H1 (cell line): ENCODE data around the gene CDT1. TPM values are rescaled to one million over a fixed set of nuclear protein-coding genes. Genes with fewer than 3 reads are reported as not detected.

Experiments used
- CTCF ChIA-PET: fragments of 300-600 bp; sonication (Branson Sonifier 250); formaldehyde crosslinking; loops from one replicate; lab custom pipeline; 2021; ENCODE audit not compliant: partially characterized antibody; lab: Charles Lee
- POLR2A ChIA-PET: fragments of 300-600 bp; sonication (Branson Sonifier 250); formaldehyde crosslinking; loops from one replicate; lab custom pipeline; 2021; ENCODE audit warnings: inconsistent platforms; ENCODE audit not compliant: partially characterized antibody; lab: Charles Lee
- DNase-seq, 2 experiments: peaks; one replicate each; pipeline versions ENCODE4 v3.0.0 to v3.0.0-alpha.2; 2010 to 2022; ENCODE audit warnings: low spot score in 2 of 2, low read depth in 1 of 2, mixed read lengths in 1 of 2
- FAIRE-seq: peaks from 2 replicates; lab custom pipeline; 2011; peaks lifted over from hg19 to GRCh38; lab: Jason Lieb, UNC
- H2AFZ ChIP-seq: 2 replicates; pipeline ENCODE4 v1.8.1; 2012; ENCODE audit warnings: low read length, inconsistent platforms
- H2AK5ac ChIP-seq: 2 replicates; pipeline ENCODE4 v1.6.1; 2013; ENCODE audit warnings: low read depth, low read length
- H2BK120ac ChIP-seq: replicated peaks from 2 replicates; pipeline ENCODE3; 2013; ENCODE audit warnings: low read depth, low read length, inconsistent platforms
- H2BK12ac ChIP-seq: 2 replicates; pipeline ENCODE4 v1.6.1; 2013; ENCODE audit warnings: low read depth, low read length
- H2BK15ac ChIP-seq: 2 replicates; pipeline ENCODE4 v1.6.1; 2013; ENCODE audit warnings: low read length
- H2BK20ac ChIP-seq: 2 replicates; pipeline ENCODE4 v1.6.1; 2013; ENCODE audit warnings: low read length
- H2BK5ac ChIP-seq: 2 replicates; pipeline ENCODE4 v1.6.1; 2013; ENCODE audit warnings: low read depth, low read length
- H3K14ac ChIP-seq: 2 replicates; pipeline ENCODE4 v1.6.1; 2013; ENCODE audit warnings: inconsistent platforms; ENCODE audit not compliant: insufficient read length
- H3K18ac ChIP-seq: 2 replicates; pipeline ENCODE4 v1.6.1; 2013; ENCODE audit warnings: low read length; ENCODE audit errors: extremely low read depth
- H3K23ac ChIP-seq: 2 replicates; pipeline ENCODE4 v1.6.1; 2013; ENCODE audit warnings: inconsistent platforms; ENCODE audit not compliant: insufficient read length
- H3K23me2 ChIP-seq: 2 replicates; pipeline ENCODE4 v1.6.1; 2013; ENCODE audit warnings: low read depth, low read length
- H3K27ac ChIP-seq: 2 replicates; pipeline ENCODE4 v1.6.1; 2011; ENCODE audit warnings: low read depth, low read length, inconsistent platforms
- H3K27me3 ChIP-seq, 4 experiments: replicated peaks in 1 of 4; 1 replicate in 1 of 4; 2 replicates in 3 of 4; pipeline versions ENCODE4 v1.6.1 to v1.8.1; 2011 to 2013; ENCODE audit warnings: low read length in 3 of 4, mild to moderate bottlenecking in 3 of 4, inconsistent platforms in 2 of 4, mixed read lengths in 2 of 4, moderate library complexity in 1 of 4; ENCODE audit not compliant: control insufficient read depth in 3 of 4, insufficient read depth in 3 of 4; ENCODE audit errors: extremely low read depth in 1 of 4
- H3K36me3 ChIP-seq, 4 experiments: 2 replicates each; pipeline versions ENCODE4 v1.6.1 to v1.8.1; 2011 to 2013; ENCODE audit warnings: mild to moderate bottlenecking in 4 of 4, low read length in 3 of 4, moderate library complexity in 2 of 4, control low read depth in 1 of 4, inconsistent platforms in 1 of 4; ENCODE audit not compliant: insufficient read depth in 4 of 4, control insufficient read depth in 2 of 4
- H3K4ac ChIP-seq: replicated peaks from 2 replicates; pipeline ENCODE3; 2013; ENCODE audit warnings: low read length, low read depth, mixed read lengths, inconsistent platforms; ENCODE audit not compliant: insufficient read length
- H3K4me1 ChIP-seq, 4 experiments: replicated peaks in 1 of 4; 1 replicate in 1 of 4; 2 replicates in 3 of 4; pipeline versions ENCODE4 v1.6.1 to v1.8.1; 2011 to 2013; ENCODE audit warnings: low read length in 3 of 4, inconsistent platforms in 2 of 4, mixed read lengths in 1 of 4; ENCODE audit not compliant: insufficient read depth in 4 of 4, control insufficient read depth in 3 of 4
- H3K4me2 ChIP-seq, 2 experiments: 2 replicates each; pipeline versions ENCODE4 v1.6.1 to v1.8.1; 2011 to 2013; ENCODE audit warnings: low read depth in 2 of 2, low read length in 2 of 2, control low read depth in 1 of 2, inconsistent platforms in 1 of 2, mild to moderate bottlenecking in 1 of 2; ENCODE audit not compliant: insufficient read depth in 1 of 2
- H3K4me3 ChIP-seq, 4 experiments: fragments of 200-600, 300-600 bp in 1 of 4; sonication (generic), shearing (Covaris generic), sonication (Bioruptor Twin) in 1 of 4; 2 replicates each; pipeline versions ENCODE4 v1.5.1 to v1.8.1; 2011 to 2016; ENCODE audit warnings: low read length in 4 of 4, low read depth in 3 of 4, control low read depth in 2 of 4, inconsistent platforms in 2 of 4, mild to moderate bottlenecking in 2 of 4, mixed read lengths in 1 of 4, moderate library complexity in 1 of 4; ENCODE audit not compliant: insufficient read depth in 2 of 4; ENCODE audit errors: extremely low read depth in 1 of 4
- H3K56ac ChIP-seq: replicated peaks from 2 replicates; pipeline ENCODE3; 2013; ENCODE audit warnings: low read depth, mild to moderate bottlenecking, mixed read lengths, low read length, inconsistent platforms; ENCODE audit not compliant: insufficient read length
- H3K79me1 ChIP-seq: 2 replicates; pipeline ENCODE4 v1.6.1; 2013; ENCODE audit warnings: low read depth, low read length, control low read depth
- H3K79me2 ChIP-seq, 2 experiments: 2 replicates each; pipeline versions ENCODE4 v1.6.1 to v1.8.1; 2012 to 2013; ENCODE audit warnings: low read length in 2 of 2, mild to moderate bottlenecking in 2 of 2, inconsistent platforms in 1 of 2; ENCODE audit not compliant: insufficient read depth in 2 of 2, control insufficient read depth in 1 of 2
- H3K9ac ChIP-seq, 4 experiments: replicated peaks in 1 of 4; 1 replicate in 1 of 4; 2 replicates in 3 of 4; pipeline versions ENCODE4 v1.6.1 to v1.8.1; 2011 to 2013; ENCODE audit warnings: low read depth in 3 of 4, low read length in 3 of 4, control low read depth in 2 of 4, mild to moderate bottlenecking in 2 of 4, moderate library complexity in 2 of 4, inconsistent platforms in 1 of 4; ENCODE audit errors: extremely low read depth in 1 of 4
- H3K9me3 ChIP-seq, 2 experiments: 2 replicates each; pipeline versions ENCODE4 v1.6.1 to v1.8.1; 2012 to 2013; ENCODE audit warnings: mild to moderate bottlenecking in 2 of 2, moderate library complexity in 2 of 2, control low read depth in 1 of 2, inconsistent platforms in 1 of 2, low read depth in 1 of 2, low read length in 1 of 2, mixed read lengths in 1 of 2; ENCODE audit not compliant: insufficient read depth in 2 of 2
- H4K20me1 ChIP-seq, 2 experiments: replicated peaks in 1 of 2; 2 replicates each; pipeline versions ENCODE3 to v1.8.1; 2011 to 2013; ENCODE audit warnings: inconsistent platforms in 2 of 2, low read length in 2 of 2, mild to moderate bottlenecking in 1 of 2; ENCODE audit not compliant: insufficient read depth in 2 of 2, control insufficient read depth in 1 of 2
- H4K5ac ChIP-seq: 2 replicates; pipeline ENCODE4 v1.6.1; 2013; ENCODE audit warnings: low read length, low read depth, mixed read lengths, inconsistent platforms; ENCODE audit not compliant: insufficient read length
- H4K8ac ChIP-seq: 2 replicates; pipeline ENCODE4 v1.8.0; 2013; ENCODE audit warnings: mild to moderate bottlenecking, moderate library complexity, low read length, inconsistent platforms; ENCODE audit not compliant: insufficient read depth; ENCODE audit errors: extremely low read depth
- H4K91ac ChIP-seq: replicated peaks from 2 replicates; pipeline ENCODE3; 2013; ENCODE audit warnings: low read length, mixed read lengths, inconsistent platforms; ENCODE audit not compliant: insufficient read length
- CBX5 ChIP-seq: fragments of 300-800, 300-1000 bp; sonication (generic); IDR thresholded peaks from 2 replicates; pipeline ENCODE4 v1.7.1; 2016; ENCODE audit warnings: antibody characterized with exemption, low read length, low read depth
- CBX8 ChIP-seq: fragments of 300-800, 300-1000 bp; sonication (generic); IDR thresholded peaks from 2 replicates; pipeline ENCODE4 v1.7.1; 2016; ENCODE audit warnings: low read depth, low read length, borderline replicate concordance
- CTBP2 ChIP-seq: IDR thresholded peaks from 2 replicates; pipeline ENCODE4 v1.7.0; 2011; ENCODE audit warnings: borderline replicate concordance, mild to moderate bottlenecking, moderate library complexity, mixed read lengths, low read length; ENCODE audit not compliant: insufficient read depth, insufficient read length
- JUND ChIP-seq: IDR thresholded peaks from 2 replicates; pipeline ENCODE4 v1.6.1; 2011; ENCODE audit warnings: mild to moderate bottlenecking, improper control_type of control experiment, low read length
- NANOG ChIP-seq: IDR thresholded peaks from 2 replicates; pipeline ENCODE4 v1.6.1; 2011; ENCODE audit warnings: low read length, low read depth, mild to moderate bottlenecking, inconsistent platforms; ENCODE audit not compliant: insufficient read depth, poor library complexity, severe bottlenecking
- RNF2 ChIP-seq: fragments of 200-900, 300-1000 bp; sonication (generic); IDR thresholded peaks from 2 replicates; pipeline ENCODE4 v1.7.1; 2016; ENCODE audit warnings: borderline replicate concordance, low read depth, mild to moderate bottlenecking, antibody characterized with exemption, low read length; ENCODE audit not compliant: poor library complexity, severe bottlenecking; ENCODE audit errors: missing control alignments
- SUZ12 ChIP-seq: fragments of 200-600 bp; sonication (generic); IDR thresholded peaks from 2 replicates; pipeline ENCODE4 v1.6.1; 2012; ENCODE audit warnings: mild to moderate bottlenecking, inconsistent platforms, low read length, moderate library complexity, mixed read lengths
- TAF1 ChIP-seq: IDR thresholded peaks from 2 replicates; pipeline ENCODE4 v1.6.1; 2011; ENCODE audit warnings: mild to moderate bottlenecking, low read depth, low read length
- WGBS, 2 experiments: shearing (Covaris generic) in 1 of 2; methylation state at CpG; one replicate each; pipeline versions ENCODE4 v1.1.6 to v1.1.7; 2013 to 2015; ENCODE audit warnings: low lambda C conversion rate in 2 of 2, mixed read lengths in 2 of 2, inconsistent platforms in 1 of 2, low coverage in 1 of 2, missing lambda C conversion rate in 1 of 2; ENCODE audit not compliant: insufficient replicate concordance in 2 of 2, insufficient coverage in 1 of 2, insufficient read length in 1 of 2; ENCODE audit errors: extremely low coverage in 1 of 2, missing lambda C conversion rate in 1 of 2; 5-methylcytosine and 5-hydroxymethylcytosine counted together
- polyA plus RNA-seq, 7 experiments: library from polyadenylated mRNA; depleted of rRNA in 3 of 7; stranded (reverse) in 5 of 7; unstranded in 2 of 7; fragments of >200 nt in 5 of 7; fragments of 200-250 nt in 2 of 7; gene quantifications; 1 replicate in 5 of 7; 2 replicates in 1 of 7; 4 replicates in 1 of 7; pipeline versions ENCODE4 v1.2.1 to v1.2.3, GENCODE V29; 2011 to 2013; ENCODE audit warnings: missing spikeins in 2 of 7, mixed read lengths in 2 of 7
- total RNA-seq: library from RNA; stranded (reverse); fragmentation: NEBNext Ultra II Directional; extraction: Animal tissue kit (Norgen Biotek cat#: 25700); gene quantifications from 2 replicates; pipeline ENCODE4 v1.2.1, GENCODE V29; 2021

The CDT1 gene
- total and polyA plus RNA-seq, 2 of the 8 experiments (the other 6 are each of a cell fraction or from before 2014, with no cell fraction given): 76.7 to 95.4 TPM

- H3K4me1 ChIP-seq: peaks cover 4 to 33% (median 28%) of the 10 kb centered on the region in 4 experiments
- H3K79me1 ChIP-seq: peaks cover 5% of the 10 kb centered on the region
- H3K18ac ChIP-seq: no peak overlapping the region
- H3K4ac ChIP-seq: no peak overlapping the region
- no peak overlapping the region for H2BK15ac ChIP-seq
- H4K8ac ChIP-seq: no peak overlapping the region
- no peak overlapping the region for H3K56ac ChIP-seq
- no peak overlapping the region for H2AK5ac ChIP-seq
- H4K91ac ChIP-seq: no peak overlapping the region
- H2BK20ac ChIP-seq: no peak overlapping the region
- FAIRE-seq (no peak), DNase-seq (no peak)
- H2BK5ac ChIP-seq: no peak overlapping the region
- H3K23me2 ChIP-seq: no peaks in the 10 kb centered on the region
- no peak overlapping the region for H2AFZ ChIP-seq
- no peaks in the 10 kb centered on the region for H3K9me3 ChIP-seq
- POLR2A ChIA-PET: interaction anchor here (1.0 to 2.2 kb wide), 6 partner anchors 11 to 47 kb away, joined by 3 to 8 read pairs (median 4); no protein-coding TSS in a partner anchor
- no peaks in the 10 kb centered on the region for H3K27me3 ChIP-seq
- H3K4me3 ChIP-seq: no peak overlapping the region
- no peak overlapping the region for H3K23ac ChIP-seq
- H2BK12ac ChIP-seq: no peak overlapping the region
- H3K4me2 ChIP-seq: no peak overlapping the region
- H3K27ac ChIP-seq: no peak overlapping the region
- H3K36me3 ChIP-seq: no peaks in the 10 kb centered on the region
- no peak overlapping the region for H3K14ac ChIP-seq
- WGBS, 2 experiments: 97% methylated on average over 20 of the region's 22 CpGs; no CpG with 5 or more reads in 1 of the 2 experiments
- H2BK120ac ChIP-seq: no peak overlapping the region
- H3K79me2 ChIP-seq: no peaks in the 10 kb centered on the region; a peak in 1 of 4 replicates
- no peak overlapping the region for H4K5ac ChIP-seq
- CTCF ChIA-PET: interaction anchor here (1.0 to 25.0 kb wide), 9 partner anchors 8 to 87 kb away, joined by 3 to 251 read pairs (median 4); no protein-coding TSS in a partner anchor
- peaks cover 0 to 11% of the 10 kb centered on the region in 2 experiments for H4K20me1 ChIP-seq
- H3K9ac ChIP-seq: no peak overlapping the region
- TF ChIP-seq RNF2 (no peak), JUND (no peak), CBX5 (no peak), SUZ12 (no peak), CTBP2 (no peak), NANOG (no peak), TAF1 (no peak), CBX8 (no peak)
Observed at GRCh38 chr16:88759976-88760350, 43.6 kb upstream of the CDT1 start.
